CMK (cell line): ENCODE data around the gene USH1C.

Source experiments
- DNase-seq: peaks from one replicate; pipeline ENCODE4 v3.0.0-alpha.2; 2010; ENCODE audit warnings: low read depth

The USH1C gene

GRCh38 chr11:17472467-17472866, 71.7 kb downstream of the USH1C start:
- no peak for DNase-seq

GRCh38 chr11:17471501-17471900, 72.7 kb downstream of the USH1C start:
- no peak for DNase-seq

- no peak for DNase-seq
Measured at GRCh38 chr11:17469998-17470397, 74.2 kb downstream of the USH1C start.

GRCh38 chr11:17468122-17468521, 76.1 kb downstream of the USH1C start:
- DNase-seq, result no peak

- DNase-seq, result no peak
Measured at GRCh38 chr11:17463546-17464174, 80.6 kb downstream of the USH1C start.

GRCh38 chr11:17462940-17463339, 81.3 kb downstream of the USH1C start:
- no peak for DNase-seq

- DNase-seq, result no peak
Measured at GRCh38 chr11:17460406-17460805, 83.8 kb downstream of the USH1C start.

- no peak for DNase-seq
Measured at GRCh38 chr11:17459236-17459896, 84.8 kb downstream of the USH1C start.

GRCh38 chr11:17458268-17458667, 85.9 kb downstream of the USH1C start:
- DNase-seq, result no peak

GRCh38 chr11:17457396-17458173, 86.6 kb downstream of the USH1C start:
- DNase-seq, result no peak

- no peak for DNase-seq
Measured at GRCh38 chr11:17452668-17453067, 91.5 kb downstream of the USH1C start.

- DNase-seq, result no peak
Measured at GRCh38 chr11:17449158-17449557, 95.1 kb downstream of the USH1C start.

GRCh38 chr11:17446482-17446881, 97.7 kb downstream of the USH1C start:
- DNase-seq, result no peak

GRCh38 chr11:17445240-17445795, 98.9 kb downstream of the USH1C start:
- DNase-seq, result no peak

GRCh38 chr11:17443926-17444690, 100.1 kb downstream of the USH1C start:
- DNase-seq, result no peak
